ENCODE data around the gene EGFL6.

EGFL6 gene

GRCh38 chrX:13540602-13541001, 28.8 kb upstream of the EGFL6 start:
- TF ChIP-seq ZNF518A (tag by site-specific recombination; conservative IDR thresholded peaks at IDR 0.05; ENCODE audit: low read depth) (no peak), ZNF114 (tag by site-specific recombination; IDR thresholded peaks at IDR 0.05) (no peak), HOXA7 (CRISPR knock-in tag; IDR thresholded peaks at IDR 0.05; ENCODE audit: borderline replicate concordance) (no peak), ZNF600 (tag by site-specific recombination; IDR thresholded peaks at IDR 0.05) (no peak)
- no peaks in the 10 kb centered on the region for H3K9me3 ChIP-seq (ENCODE audit: control insufficient read depth, insufficient read depth, low read depth, low read length)
- H3K4me1 ChIP-seq (ENCODE audit: control insufficient read depth, insufficient read depth, low read length): no peaks in the 10 kb centered on the region
- H3K36me3 ChIP-seq (ENCODE audit: control insufficient read depth in 2 of 2, insufficient read depth in 1 of 2, low read length in 2 of 2): no peaks in the 10 kb centered on the region
- CTCF ChIA-PET: interaction anchor here (1.0 to 1.5 kb wide), 2 partner anchors 60 to 105 kb away, joined by 3 to 5 read pairs; no protein-coding TSS in a partner anchor
- no peak overlapping the region for H3K4me3 ChIP-seq (ENCODE audit: low read depth, low read length)
- no peak overlapping the region for H3K27ac ChIP-seq (ENCODE audit: extremely low read depth, low read depth, low read length)
- POLR2A ChIA-PET: no interaction called here

GRCh38 chrX:13545726-13546125, 23.7 kb upstream of the EGFL6 start:
- Histone ChIP-seq H3K9me3 (ENCODE audit: control insufficient read depth, insufficient read depth, low read depth, low read length) (no peaks in the 10 kb centered on the region), H3K27ac (ENCODE audit: extremely low read depth, low read depth, low read length) (no peak overlapping the region), H3K4me1 (ENCODE audit: control insufficient read depth, insufficient read depth, low read length) (no peaks in the 10 kb centered on the region), H3K4me3 (ENCODE audit: low read depth, low read length) (no peak overlapping the region), H3K36me3 (ENCODE audit: control insufficient read depth in 2 of 2, insufficient read depth in 1 of 2, low read length in 2 of 2) (no peaks in the 10 kb centered on the region)
- TF ChIP-seq ZSCAN16 (tag by site-specific recombination; IDR thresholded peaks at IDR 0.05): no peak
- no peak for TF ChIP-seq ZNF140 (tag by site-specific recombination; IDR thresholded peaks at IDR 0.05)
- TF ChIP-seq ZSCAN23 (tag by site-specific recombination; IDR thresholded peaks at IDR 0.05): no peak
- TF ChIP-seq ZNF335 (tag by site-specific recombination; conservative IDR thresholded peaks at IDR 0.05): no peak
- no peak for TF ChIP-seq TRIM28 (IDR thresholded peaks at IDR 0.05; ENCODE audit: borderline replicate concordance, low read length)
- TF ChIP-seq, protein P1, sequence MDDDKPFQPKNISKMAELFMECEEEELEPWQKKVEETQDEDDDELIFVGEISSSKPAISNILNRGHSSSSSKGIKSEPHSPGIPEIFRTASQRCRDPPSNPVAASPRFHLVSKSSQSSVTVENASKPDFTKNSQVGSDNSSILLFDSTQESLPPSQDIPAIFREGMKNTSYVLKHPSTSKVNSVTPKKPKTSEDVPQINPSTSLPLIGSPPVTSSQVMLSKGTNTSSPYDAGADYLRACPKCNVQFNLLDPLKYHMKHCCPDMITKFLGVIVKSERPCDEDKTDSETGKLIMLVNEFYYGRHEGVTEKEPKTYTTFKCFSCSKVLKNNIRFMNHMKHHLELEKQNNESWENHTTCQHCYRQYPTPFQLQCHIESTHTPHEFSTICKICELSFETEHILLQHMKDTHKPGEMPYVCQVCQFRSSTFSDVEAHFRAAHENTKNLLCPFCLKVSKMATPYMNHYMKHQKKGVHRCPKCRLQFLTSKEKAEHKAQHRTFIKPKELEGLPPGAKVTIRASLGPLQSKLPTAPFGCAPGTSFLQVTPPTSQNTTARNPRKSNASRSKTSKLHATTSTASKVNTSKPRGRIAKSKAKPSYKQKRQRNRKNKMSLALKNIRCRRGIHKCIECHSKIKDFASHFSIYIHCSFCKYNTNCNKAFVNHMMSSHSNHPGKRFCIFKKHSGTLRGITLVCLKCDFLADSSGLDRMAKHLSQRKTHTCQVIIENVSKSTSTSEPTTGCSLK (tag by site-specific recombination; IDR thresholded peaks at IDR 0.05): no peak
- no peak for TF ChIP-seq ZNF221 (tag by site-specific recombination; IDR thresholded peaks at IDR 0.05; ENCODE audit: borderline replicate concordance)
- no peak for TF ChIP-seq ZNF521 (tag by site-specific recombination; IDR thresholded peaks at IDR 0.05)
- TF ChIP-seq ZNF341 (tag by site-specific recombination; IDR thresholded peaks at IDR 0.05; ENCODE audit: low read depth): no peak
- TF ChIP-seq SETDB1 (IDR thresholded peaks at IDR 0.05; ENCODE audit: insufficient read length, low read length): no peak
- no peak for TF ChIP-seq SALL2 (tag by site-specific recombination; IDR thresholded peaks at IDR 0.05; ENCODE audit: borderline replicate concordance)
- TF ChIP-seq ZBTB21 (tag by site-specific recombination; IDR thresholded peaks at IDR 0.05): no peak
- no peak for TF ChIP-seq ZFHX2 (tag by site-specific recombination; conservative IDR thresholded peaks at IDR 0.05)
- ChIA-PET CTCF (interaction anchor here (0.6 kb wide), 1 partner anchor 1023 kb away, joined by 3 read pairs; no protein-coding TSS in a partner anchor), POLR2A (no interaction called here)
